Activated CD4-positive, alpha-beta T cell treated with anti-CD3 and anti-CD28 coated beads for 36 hours (primary cell): ENCODE results near the gene FKBP5. TPM values are rescaled to one million over a fixed set of nuclear protein-coding genes. Genes with fewer than 3 reads are reported as not detected.

Experiments
- ATAC-seq: fragments of 200-7000 bp; cut with Tn5 transposase; one replicate; pipeline ENCODE4 v1.10.0; 2021; ENCODE audit warnings: mild to moderate bottlenecking, moderate library complexity
- CTCF ChIA-PET: fragments of 350-600 bp; sonication (Branson Sonifier 250); formaldehyde crosslinking; loops from one replicate; lab custom pipeline; 2021; ENCODE audit warnings: antibody characterized with exemption; lab: Charles Lee
- POLR2A ChIA-PET: fragments of 350-600 bp; sonication (Branson Sonifier 250); formaldehyde crosslinking; loops from one replicate; lab custom pipeline; 2021; ENCODE audit warnings: antibody characterized with exemption, inconsistent platforms; lab: Charles Lee
- DNase-seq: peaks from one replicate; pipeline ENCODE4 v3.0.0-alpha.2; 2020
- H3K27ac Mint-ChIP-seq: one replicate; pipeline ENCODE4 v1.8.0; 2021; ENCODE audit warnings: mixed read lengths
- H3K27me3 Mint-ChIP-seq: one replicate; pipeline ENCODE4 v1.8.0; 2021; ENCODE audit warnings: mixed read lengths
- H3K36me3 Mint-ChIP-seq: one replicate; pipeline ENCODE4 v1.8.0; 2021; ENCODE audit warnings: low read depth, mixed read lengths
- H3K4me1 Mint-ChIP-seq: one replicate; pipeline ENCODE4 v1.8.0; 2021; ENCODE audit warnings: mixed read lengths
- H3K4me3 Mint-ChIP-seq: one replicate; pipeline ENCODE4 v1.8.0; 2021; ENCODE audit warnings: mild to moderate bottlenecking, moderate library complexity, mixed read lengths
- H3K9me3 Mint-ChIP-seq: one replicate; pipeline ENCODE4 v1.8.0; 2021; ENCODE audit warnings: low read depth, mixed read lengths
- intact Hi-C, 2 experiments: fragments of 100-400 bp; cut with DNase I in 1 of 2; cut with micrococcal nuclease in 1 of 2; formaldehyde crosslinking; loops; one replicate each; pipeline versions ENCODE4 v1.14.2 to v1.15.1; 2022 to 2024; cut with DNase I, micrococcal nuclease
- total RNA-seq, 2 experiments: library from RNA; stranded (reverse); gene quantifications; one replicate each; pipeline ENCODE4 v1.2.3, GENCODE V29; 2021

The FKBP5 gene
- total RNA-seq, 2 experiments from 2014 or later = 140 to 141 TPM

GRCh38 chr6:35668744-35669450 is 19.8 kb downstream of the FKBP5 start:
- no peaks in the 10 kb centered on the region for H3K27me3 Mint-ChIP-seq
- H3K36me3 Mint-ChIP-seq = peaks cover 12% of the 10 kb centered on the region
- ChIA-PET CTCF (interaction anchor here (0.6 to 5.3 kb wide), 13 partner anchors 10 to 1621 kb away, joined by 3 to 47 read pairs (median 4); partner anchors contain the start of gene ARMC12), POLR2A (interaction anchor here (1.4 kb wide), 1 partner anchor 20 kb away, joined by 4 read pairs; the partner anchor contains the start of gene FKBP5)
- ATAC-seq = no peak
- intact Hi-C loops = loop anchor here (1.0 to 5.0 kb wide), 6 partner anchors 12 to 67 kb away; partner anchors contain the start of gene FKBP5 (in 1 of the 2)
- no peak for DNase-seq
- peak overlapping the region; percentile 87 for H3K27ac Mint-ChIP-seq
- peak overlapping the region; percentile 65 for H3K4me3 Mint-ChIP-seq
- peaks cover 43% of the 10 kb centered on the region for H3K4me1 Mint-ChIP-seq
- H3K9me3 Mint-ChIP-seq = no peaks in the 10 kb centered on the region

- no peak for ATAC-seq
- Mint-ChIP-seq H3K9me3 (no peaks in the 10 kb centered on the region), H3K27me3 (no peaks in the 10 kb centered on the region), H3K27ac (peak overlapping the region; percentile 93), H3K4me1 (peaks cover 39% of the 10 kb centered on the region), H3K4me3 (peak overlapping the region; percentile 65), H3K36me3 (peaks cover 12% of the 10 kb centered on the region)
- no peak for DNase-seq
- intact Hi-C loops = loop anchor here in 1 of 2 experiments (2.0 to 5.0 kb wide), 3 partner anchors 21 to 66 kb away; partner anchors contain the start of gene FKBP5
- ChIA-PET CTCF (interaction anchor here (0.9 to 5.3 kb wide), 6 partner anchors 14 to 68 kb away, joined by 3 to 47 read pairs (median 7); partner anchors contain the start of gene ARMC12), POLR2A (interaction anchor here (1.3 kb wide), 1 partner anchor 68 kb away, joined by 3 read pairs; the partner anchor contains the start of gene ARMC12)
Measured at GRCh38 chr6:35668096-35668495, 20.6 kb downstream of the FKBP5 start.

GRCh38 chr6:35665573-35665972 is 23.1 kb downstream of the FKBP5 start:
- H3K9me3 Mint-ChIP-seq = no peaks in the 10 kb centered on the region
- peaks cover 38% of the 10 kb centered on the region for H3K4me1 Mint-ChIP-seq
- ATAC-seq = peak; percentile 64
- H3K27me3 Mint-ChIP-seq = no peaks in the 10 kb centered on the region
- POLR2A ChIA-PET = interaction anchor here (0.6 kb wide), 1 partner anchor 18 kb away, joined by 3 read pairs; no protein-coding TSS in a partner anchor
- CTCF ChIA-PET = interaction anchor here (0.7 to 5.3 kb wide), 4 partner anchors 16 to 71 kb away, joined by 3 to 35 read pairs (median 13); partner anchors contain the start of gene ARMC12
- peaks cover 3% of the 10 kb centered on the region for H3K36me3 Mint-ChIP-seq
- H3K4me3 Mint-ChIP-seq = no peak overlapping the region
- no peak for DNase-seq
- intact Hi-C loops = loop anchor here (2.0 to 5.0 kb wide), 4 partner anchors 13 to 67 kb away; no protein-coding TSS in a partner anchor
- H3K27ac Mint-ChIP-seq = no peak overlapping the region

- Mint-ChIP-seq H3K36me3 (peaks cover 2% of the 10 kb centered on the region), H3K27ac (no peak overlapping the region), H3K9me3 (no peaks in the 10 kb centered on the region), H3K27me3 (no peaks in the 10 kb centered on the region), H3K4me3 (no peak overlapping the region), H3K4me1 (peaks cover 37% of the 10 kb centered on the region)
- ChIA-PET POLR2A (interaction anchor here (0.6 kb wide), 1 partner anchor 17 kb away, joined by 3 read pairs; no protein-coding TSS in a partner anchor), CTCF (interaction anchor here (0.6 to 3.5 kb wide), 6 partner anchors 19 to 462 kb away, joined by 3 to 19 read pairs (median 4); partner anchors contain the start of gene ARMC12)
- intact Hi-C loops = loop anchor here (2.0 to 5.0 kb wide), 4 partner anchors 14 to 67 kb away; no protein-coding TSS in a partner anchor
- peak; percentile 32 for ATAC-seq
- no peak for DNase-seq
Measured at GRCh38 chr6:35664945-35665344, 23.8 kb downstream of the FKBP5 start.

- Mint-ChIP-seq H3K27ac (no peak overlapping the region), H3K4me3 (no peak overlapping the region), H3K27me3 (no peaks in the 10 kb centered on the region), H3K36me3 (peaks cover 2% of the 10 kb centered on the region), H3K9me3 (no peaks in the 10 kb centered on the region), H3K4me1 (peaks cover 27% of the 10 kb centered on the region)
- ChIA-PET CTCF (interaction anchor here (0.6 to 3.5 kb wide), 16 partner anchors 9 to 142 kb away, joined by 3 to 19 read pairs (median 4); partner anchors contain the start of gene ARMC12), POLR2A (interaction anchor here (0.6 to 1.2 kb wide), 3 partner anchors 11 to 69 kb away, joined by 3 to 5 read pairs (median 4); no protein-coding TSS in a partner anchor)
- intact Hi-C loops = loop anchor here (1.0 to 2.0 kb wide), 3 partner anchors 9 to 17 kb away; no protein-coding TSS in a partner anchor
- peak; percentile 71 for ATAC-seq
- no peak for DNase-seq
Measured at GRCh38 chr6:35663447-35664235, 25.1 kb downstream of the FKBP5 start.

- peaks cover 24% of the 10 kb centered on the region for H3K4me1 Mint-ChIP-seq
- no peak for DNase-seq
- H3K36me3 Mint-ChIP-seq = peaks cover 2% of the 10 kb centered on the region
- ChIA-PET POLR2A (interaction anchor here (1.1 to 1.2 kb wide), 2 partner anchors 11 to 61 kb away, joined by 3 to 5 read pairs; no protein-coding TSS in a partner anchor), CTCF (interaction anchor here (0.6 to 3.5 kb wide), 13 partner anchors 13 to 79 kb away, joined by 3 to 19 read pairs (median 4); partner anchors contain the start of gene ARMC12)
- no peaks in the 10 kb centered on the region for H3K27me3 Mint-ChIP-seq
- intact Hi-C loops = loop anchor here in 1 of 2 experiments (1.0 kb wide), 1 partner anchor 9 kb away; no protein-coding TSS in a partner anchor
- H3K4me3 Mint-ChIP-seq = no peak overlapping the region
- no peak for ATAC-seq
- H3K27ac Mint-ChIP-seq = no peak overlapping the region
- no peaks in the 10 kb centered on the region for H3K9me3 Mint-ChIP-seq
Measured at GRCh38 chr6:35662999-35663398, 25.7 kb downstream of the FKBP5 start.

GRCh38 chr6:35654883-35655282 is 33.8 kb downstream of the FKBP5 start:
- no peak for DNase-seq
- peaks cover 32% of the 10 kb centered on the region for H3K4me1 Mint-ChIP-seq
- no peak overlapping the region for H3K4me3 Mint-ChIP-seq
- H3K36me3 Mint-ChIP-seq = peaks cover 25% of the 10 kb centered on the region
- ChIA-PET POLR2A (no interaction called here), CTCF (interaction anchor here (0.6 to 1.8 kb wide), 6 partner anchors 9 to 181 kb away, joined by 3 to 15 read pairs (median 4); partner anchors contain the start of gene ARMC12)
- H3K27ac Mint-ChIP-seq = no peak overlapping the region
- H3K27me3 Mint-ChIP-seq = no peaks in the 10 kb centered on the region
- no peak for ATAC-seq
- intact Hi-C loops = loop anchor here in 1 of 2 experiments (1.0 kb wide), 1 partner anchor 8 kb away; no protein-coding TSS in a partner anchor
- H3K9me3 Mint-ChIP-seq = peaks cover 2% of the 10 kb centered on the region

- Mint-ChIP-seq H3K27ac (no peak overlapping the region), H3K27me3 (no peaks in the 10 kb centered on the region), H3K4me3 (no peak overlapping the region), H3K4me1 (peaks cover 50% of the 10 kb centered on the region), H3K9me3 (peaks cover 2% of the 10 kb centered on the region), H3K36me3 (peaks cover 24% of the 10 kb centered on the region)
- ChIA-PET CTCF (interaction anchor here (0.6 kb wide), 1 partner anchor 60 kb away, joined by 3 read pairs; no protein-coding TSS in a partner anchor), POLR2A (no interaction called here)
- no peak for DNase-seq
- intact Hi-C loops = no loop called here
- ATAC-seq = no peak
Measured at GRCh38 chr6:35651244-35651643, 37.5 kb downstream of the FKBP5 start.

- ChIA-PET CTCF (interaction anchor here (0.7 to 1.6 kb wide), 8 partner anchors 8 to 70 kb away, joined by 3 to 6 read pairs (median 4); no protein-coding TSS in a partner anchor), POLR2A (no interaction called here)
- Mint-ChIP-seq H3K36me3 (peaks cover 29% of the 10 kb centered on the region), H3K9me3 (peaks cover 2% of the 10 kb centered on the region), H3K4me1 (peaks cover 52% of the 10 kb centered on the region), H3K27ac (no peak overlapping the region), H3K27me3 (no peaks in the 10 kb centered on the region), H3K4me3 (no peak overlapping the region)
- no peak for ATAC-seq
- intact Hi-C loops = no loop called here
- no peak for DNase-seq
Measured at GRCh38 chr6:35650015-35650414, 38.7 kb downstream of the FKBP5 start.

GRCh38 chr6:35648203-35648602 is 40.5 kb downstream of the FKBP5 start:
- H3K4me3 Mint-ChIP-seq = no peak overlapping the region
- ChIA-PET POLR2A (interaction anchor here (0.7 kb wide), 1 partner anchor 17 kb away, joined by 3 read pairs; no protein-coding TSS in a partner anchor), CTCF (interaction anchor here (0.7 to 1.1 kb wide), 2 partner anchors 14 to 86 kb away, joined by 3 to 6 read pairs; no protein-coding TSS in a partner anchor)
- no peak overlapping the region for H3K27ac Mint-ChIP-seq
- H3K4me1 Mint-ChIP-seq = peaks cover 65% of the 10 kb centered on the region
- H3K36me3 Mint-ChIP-seq = peaks cover 34% of the 10 kb centered on the region
- ATAC-seq (no peak), DNase-seq (no peak)
- H3K27me3 Mint-ChIP-seq = no peaks in the 10 kb centered on the region
- intact Hi-C loops = no loop called here
- H3K9me3 Mint-ChIP-seq = no peaks in the 10 kb centered on the region
